NCI-H2227 (cell line): ENCODE data around the gene IQCN.

Experiments used
- DNase-seq: peaks from one replicate; lab custom pipeline; 2025; ENCODE audit not compliant: unreplicated experiment; lab: John Stamatoyannopoulos, UW

The IQCN gene

GRCh38 chr19:18266771-18267686 is 7.2 kb downstream of the IQCN start:
- no peak for DNase-seq

- DNase-seq = no peak
These were observed 8.7 kb downstream of the IQCN start for GRCh38 chr19:18265582-18265981.

- DNase-seq = no peak
These were observed 9.2 kb downstream of the IQCN start for GRCh38 chr19:18264971-18265540.

GRCh38 chr19:18264137-18264854 is 10.0 kb downstream of the IQCN start:
- no peak for DNase-seq

GRCh38 chr19:18263324-18264136 is 10.7 kb downstream of the IQCN start:
- no peak for DNase-seq

GRCh38 chr19:18262917-18263316 is 11.3 kb downstream of the IQCN start:
- no peak for DNase-seq

- DNase-seq = no peak
These were observed 12.1 kb downstream of the IQCN start for GRCh38 chr19:18262144-18262543.

- DNase-seq = no peak
These were observed 12.8 kb downstream of the IQCN start for GRCh38 chr19:18261474-18261873.

- no peak for DNase-seq
These were observed 14.4 kb downstream of the IQCN start for GRCh38 chr19:18259893-18260292.

GRCh38 chr19:18257503-18258470 is 16.5 kb downstream of the IQCN start:
- no peak for DNase-seq

GRCh38 chr19:18254546-18255503 is 19.4 kb downstream of the IQCN start:
- no peak for DNase-seq

GRCh38 chr19:18253716-18254115 is 20.5 kb downstream of the IQCN start:
- no peak for DNase-seq

- DNase-seq = no peak
These were observed 21.1 kb downstream of the IQCN start for GRCh38 chr19:18253130-18253529.

GRCh38 chr19:18252370-18252717 is 21.9 kb downstream of the IQCN start:
- DNase-seq = no peak

- DNase-seq = peak; percentile 75
These were observed 22.5 kb downstream of the IQCN start for GRCh38 chr19:18251587-18252369.

GRCh38 chr19:18249834-18250233 is 24.4 kb downstream of the IQCN start:
- no peak for DNase-seq

GRCh38 chr19:18245297-18245696 is 29.0 kb downstream of the IQCN start:
- no peak for DNase-seq

- DNase-seq = no peak
These were observed 34.9 kb downstream of the IQCN start for GRCh38 chr19:18239303-18239702.
